ENCODE results near the gene TMEM255B.

Gene TMEM255B

DNA sequence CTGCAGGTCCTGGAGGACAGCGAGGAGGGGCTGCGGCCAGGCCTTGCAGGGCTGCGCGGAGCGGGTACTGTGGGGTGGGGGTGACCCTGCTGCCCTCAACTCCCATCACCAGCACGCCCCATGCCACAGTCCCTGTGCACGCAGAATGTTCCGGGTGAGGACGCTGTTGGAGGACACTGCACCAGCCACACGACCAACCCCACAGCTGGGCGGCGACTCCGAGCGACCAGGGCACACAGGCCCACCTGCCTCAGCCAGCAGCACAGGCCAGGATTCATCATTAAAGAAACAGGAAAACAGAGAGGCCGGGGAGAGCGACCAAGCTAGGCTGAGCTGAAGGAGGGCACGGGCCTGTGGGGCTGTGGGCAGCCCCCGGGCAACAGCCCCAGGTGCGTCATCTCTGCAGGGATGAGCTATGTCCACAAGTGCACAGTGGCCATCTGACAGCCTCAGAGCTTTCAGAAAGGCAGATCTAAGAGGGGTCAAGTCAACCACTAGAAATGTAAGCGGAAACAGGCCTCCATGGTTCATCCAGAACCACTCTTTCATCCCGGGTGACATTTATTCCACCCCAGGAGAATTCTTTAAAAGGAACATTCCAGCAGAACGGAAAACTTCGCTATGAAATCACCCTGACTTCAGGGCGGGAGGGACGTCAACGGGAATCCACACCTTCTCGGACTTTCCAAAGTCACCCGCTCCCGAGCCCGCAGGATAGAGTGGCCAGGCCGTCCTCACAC is 103.3 kb downstream of the TMEM255B start:
- no peak overlapping the region for H3K4me3 ChIP-seq (ENCODE audit: low read length)
- no peak for TF ChIP-seq ZNF274 (IDR thresholded peaks at IDR 0.05; ENCODE audit: low read depth, low read length)

DNA sequence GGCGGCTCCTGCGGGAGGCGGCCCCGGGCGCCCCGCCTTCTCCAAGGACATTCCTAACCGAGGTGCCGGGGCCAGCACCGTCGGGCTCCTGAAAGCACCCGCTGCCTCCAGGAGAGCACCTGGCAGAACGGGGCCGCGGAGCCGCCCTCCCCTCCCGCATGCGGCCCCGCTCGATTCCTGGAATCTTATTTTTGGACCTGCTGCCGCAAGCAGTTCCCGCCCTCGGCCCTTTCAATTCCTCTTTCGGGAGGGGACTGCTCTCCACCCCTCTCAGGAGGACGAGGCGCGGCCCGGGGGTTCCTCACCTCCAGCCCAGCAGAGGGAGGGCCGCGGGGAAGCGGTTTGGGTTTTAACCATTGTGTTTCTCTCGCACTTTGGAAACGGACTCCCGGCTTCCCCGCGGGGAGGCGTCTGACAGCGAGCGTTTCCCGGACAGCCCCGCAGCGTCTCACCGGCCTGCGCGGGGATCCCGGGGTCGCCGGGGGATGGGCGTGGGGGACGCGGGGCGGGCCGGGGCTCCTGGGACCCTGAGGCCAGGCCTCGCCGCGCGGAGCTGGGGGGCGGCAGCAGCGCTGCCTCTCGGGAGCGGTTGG is 104.0 kb downstream of the TMEM255B start:
- TF ChIP-seq ZNF274 (IDR thresholded peaks at IDR 0.05; ENCODE audit: low read depth, low read length), result no peak
- H3K4me3 ChIP-seq (ENCODE audit: low read length), result peak overlapping the region; percentile 36; the same call in 1 of the 2 replicates

- peak within 1 kb of the TSS; percentile 36; the same call in 1 of the 2 replicates for H3K4me3 ChIP-seq (ENCODE audit: low read length)
- no peak for TF ChIP-seq ZNF274 (IDR thresholded peaks at IDR 0.05; ENCODE audit: low read depth, low read length)
Observed at GRCh38 chr13:113863524-113864272, 104.7 kb downstream of the TMEM255B start, which contains the start of gene GAS6. TSS of gene GAS6 (minus strand) at chr13:113864076. CDS start at chr13:113863920, 156 bp downstream.

GRCh38 chr13:113864273-113864890 is 105.4 kb downstream of the TMEM255B start:
- H3K4me3 ChIP-seq (ENCODE audit: low read length), result 0 out of 2 replicates have a peak overlapping the region, but pooled peaks have one; percentile 11
- no peak for TF ChIP-seq ZNF274 (IDR thresholded peaks at IDR 0.05; ENCODE audit: low read depth, low read length)

- H3K4me3 ChIP-seq (ENCODE audit: low read length), result no peak overlapping the region
- no peak for TF ChIP-seq ZNF274 (IDR thresholded peaks at IDR 0.05; ENCODE audit: low read depth, low read length)
Observed at GRCh38 chr13:113865427-113865826, 106.4 kb downstream of the TMEM255B start.

Measured in GM08714 (cell line).